Cardiac fibroblast (primary cell): ENCODE measurements around the gene OVCH2.

Source experiments
- DNase-seq, 2 donors: peaks; one replicate each; pipeline versions ENCODE4 v3.0.0 to v3.0.0-alpha.2; 2010; ENCODE audit warnings: low read depth in 2 of 2
- H3K4me3 ChIP-seq, 2 donors: replicated peaks in 1 of 2; 1 replicate in 1 of 2; 2 replicates in 1 of 2; pipeline ENCODE4 v1.5.1; 2011; ENCODE audit warnings: low read depth in 2 of 2, low read length in 2 of 2, mild to moderate bottlenecking in 2 of 2, moderate library complexity in 1 of 2
- TF ChIP-seq, protein P1 (sequence below): IDR thresholded peaks from one replicate; pipeline ENCODE4 v1.5.1; 2011; ENCODE audit warnings: low read depth, mild to moderate bottlenecking, low read length, inconsistent platforms

Gene OVCH2

DNA sequence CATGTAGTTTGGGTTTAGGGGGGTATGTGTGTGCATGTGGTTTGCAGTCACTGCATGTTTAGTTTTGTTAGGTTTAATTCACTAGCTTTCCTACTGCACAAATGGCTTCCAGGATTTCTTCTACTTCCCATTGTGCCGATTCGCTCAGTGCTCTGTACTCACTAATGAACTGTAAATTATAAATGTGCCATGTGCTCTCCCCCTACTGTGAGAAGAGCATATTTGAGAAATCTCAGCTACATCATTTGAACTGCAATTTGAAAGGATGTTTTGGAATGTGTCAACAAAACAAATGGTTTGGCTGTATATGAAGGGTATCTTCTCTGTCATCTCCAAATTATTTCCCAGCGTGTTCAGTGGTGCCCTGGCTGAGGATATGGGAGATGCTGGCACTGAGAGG lies 61.1 kb downstream of the OVCH2 start:
- DNase-seq = no peak
- TF ChIP-seq, protein P1, sequence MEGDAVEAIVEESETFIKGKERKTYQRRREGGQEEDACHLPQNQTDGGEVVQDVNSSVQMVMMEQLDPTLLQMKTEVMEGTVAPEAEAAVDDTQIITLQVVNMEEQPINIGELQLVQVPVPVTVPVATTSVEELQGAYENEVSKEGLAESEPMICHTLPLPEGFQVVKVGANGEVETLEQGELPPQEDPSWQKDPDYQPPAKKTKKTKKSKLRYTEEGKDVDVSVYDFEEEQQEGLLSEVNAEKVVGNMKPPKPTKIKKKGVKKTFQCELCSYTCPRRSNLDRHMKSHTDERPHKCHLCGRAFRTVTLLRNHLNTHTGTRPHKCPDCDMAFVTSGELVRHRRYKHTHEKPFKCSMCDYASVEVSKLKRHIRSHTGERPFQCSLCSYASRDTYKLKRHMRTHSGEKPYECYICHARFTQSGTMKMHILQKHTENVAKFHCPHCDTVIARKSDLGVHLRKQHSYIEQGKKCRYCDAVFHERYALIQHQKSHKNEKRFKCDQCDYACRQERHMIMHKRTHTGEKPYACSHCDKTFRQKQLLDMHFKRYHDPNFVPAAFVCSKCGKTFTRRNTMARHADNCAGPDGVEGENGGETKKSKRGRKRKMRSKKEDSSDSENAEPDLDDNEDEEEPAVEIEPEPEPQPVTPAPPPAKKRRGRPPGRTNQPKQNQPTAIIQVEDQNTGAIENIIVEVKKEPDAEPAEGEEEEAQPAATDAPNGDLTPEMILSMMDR = no peak
- no peak overlapping the region for H3K4me3 ChIP-seq

DNA sequence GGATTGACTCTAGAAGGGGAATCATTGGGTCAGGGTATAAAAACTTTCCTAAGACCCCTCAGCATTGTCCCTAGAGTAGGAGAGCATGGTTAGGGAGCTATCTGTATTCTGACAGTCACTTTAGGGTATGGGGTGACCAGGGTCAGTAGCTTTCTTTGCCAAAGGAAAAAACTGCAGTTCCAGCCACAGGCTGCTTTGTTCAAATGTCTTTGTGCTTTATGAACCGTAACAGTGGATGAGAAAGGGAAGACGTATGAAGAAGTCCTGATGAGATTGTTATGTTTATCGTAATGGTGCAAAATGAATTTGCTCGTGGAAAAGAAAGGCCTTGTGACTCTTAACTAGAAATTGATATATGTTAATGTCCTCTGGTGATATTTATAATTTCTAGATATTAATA lies 63.0 kb downstream of the OVCH2 start:
- TF ChIP-seq, protein P1 = no peak
- DNase-seq = no peak
- no peak overlapping the region for H3K4me3 ChIP-seq

DNA sequence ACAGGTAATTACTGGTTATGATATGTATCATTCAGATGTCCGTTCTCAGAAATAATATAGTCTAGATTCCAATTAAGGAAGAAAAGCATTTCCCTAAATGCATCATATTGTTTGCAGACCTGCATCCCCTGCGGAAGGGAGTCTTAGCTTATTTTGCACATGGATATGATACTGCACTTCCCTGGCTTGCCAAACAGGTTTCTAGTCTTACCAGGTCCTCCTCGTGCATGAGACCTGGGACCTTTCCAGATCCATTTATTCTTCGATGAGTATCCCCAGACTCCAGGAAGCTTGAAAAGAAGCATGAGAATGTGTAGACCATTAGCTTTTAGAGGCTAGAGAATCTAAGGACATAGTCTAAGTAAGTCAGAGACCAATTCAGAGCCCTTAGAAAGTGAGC lies 63.5 kb downstream of the OVCH2 start:
- DNase-seq = no peak
- H3K4me3 ChIP-seq = no peak overlapping the region
- TF ChIP-seq, protein P1 = no peak

DNA sequence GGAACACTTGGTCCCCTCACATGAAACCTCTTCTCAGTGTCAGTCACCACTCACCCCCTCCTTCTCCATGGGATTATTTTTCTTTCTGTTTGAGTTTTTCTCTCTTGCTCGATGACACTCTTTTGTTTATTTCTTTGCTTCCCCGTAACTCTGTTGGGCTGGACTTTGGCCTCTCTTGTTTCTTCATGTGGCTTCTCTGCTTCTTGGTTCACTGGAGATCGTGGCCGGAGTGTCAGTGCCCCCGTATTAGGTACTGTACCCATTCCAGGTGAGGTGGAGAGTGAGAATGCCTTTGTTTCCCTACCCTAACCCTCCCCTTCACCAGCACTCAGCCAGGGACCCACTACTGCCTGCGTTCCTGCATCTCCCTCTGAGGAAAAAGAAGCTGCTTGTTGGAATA lies 65.5 kb downstream of the OVCH2 start:
- no peak for DNase-seq
- TF ChIP-seq, protein P1 = no peak
- no peak overlapping the region for H3K4me3 ChIP-seq

DNA sequence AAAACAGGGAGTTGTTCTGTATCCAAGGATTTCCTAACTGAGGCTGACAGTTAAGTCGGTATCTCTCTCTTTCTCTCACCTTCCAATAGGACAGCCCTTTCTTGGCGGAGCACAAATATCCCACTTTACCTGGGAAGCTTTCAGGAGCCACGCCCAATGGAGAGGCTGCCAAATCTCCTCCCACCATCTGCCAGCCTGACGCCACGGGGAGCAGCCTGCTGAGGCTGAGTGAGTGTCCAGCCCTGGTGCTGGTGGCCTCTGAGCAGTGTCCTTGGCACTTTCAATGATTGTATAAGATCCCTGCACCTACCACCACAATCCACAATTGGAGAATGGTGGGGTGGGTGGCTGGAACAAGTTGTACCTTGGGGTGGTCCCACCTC lies 66.6 kb downstream of the OVCH2 start:
- DNase-seq = no peak
- TF ChIP-seq, protein P1 = no peak

More for the DNA sequence above, 66.6 kb downstream of the OVCH2 start:
- H3K4me3 ChIP-seq = no peak overlapping the region
